ENCODE measurements around the gene CLIC4. TPM values are rescaled to one million over a fixed set of nuclear protein-coding genes. Genes with fewer than 3 reads are reported as not detected.

CLIC4 gene
- total and polyA plus RNA-seq, 9 of the 15 experiments (the other 6 are each of a cell fraction or from before 2014, with no cell fraction given): 16.0 to 67.5 (median 38.4) TPM

GRCh38 chr1:24765308-24765988 is 20.2 kb downstream of the CLIC4 start (continued):
- TF ChIP-seq, protein P1, sequence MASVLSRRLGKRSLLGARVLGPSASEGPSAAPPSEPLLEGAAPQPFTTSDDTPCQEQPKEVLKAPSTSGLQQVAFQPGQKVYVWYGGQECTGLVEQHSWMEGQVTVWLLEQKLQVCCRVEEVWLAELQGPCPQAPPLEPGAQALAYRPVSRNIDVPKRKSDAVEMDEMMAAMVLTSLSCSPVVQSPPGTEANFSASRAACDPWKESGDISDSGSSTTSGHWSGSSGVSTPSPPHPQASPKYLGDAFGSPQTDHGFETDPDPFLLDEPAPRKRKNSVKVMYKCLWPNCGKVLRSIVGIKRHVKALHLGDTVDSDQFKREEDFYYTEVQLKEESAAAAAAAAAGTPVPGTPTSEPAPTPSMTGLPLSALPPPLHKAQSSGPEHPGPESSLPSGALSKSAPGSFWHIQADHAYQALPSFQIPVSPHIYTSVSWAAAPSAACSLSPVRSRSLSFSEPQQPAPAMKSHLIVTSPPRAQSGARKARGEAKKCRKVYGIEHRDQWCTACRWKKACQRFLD (CRISPR knock-in tag; IDR thresholded peaks at IDR 0.05): peak; percentile 85
- TF ChIP-seq ZNF232 (CRISPR knock-in tag; IDR thresholded peaks at IDR 0.05): no peak
- TF ChIP-seq PTTG1 (tag; IDR thresholded peaks at IDR 0.05; ENCODE audit: low read depth): 0 out of 2 replicates have a peak, but pooled peaks have one; percentile 2
- TF ChIP-seq, protein P2, sequence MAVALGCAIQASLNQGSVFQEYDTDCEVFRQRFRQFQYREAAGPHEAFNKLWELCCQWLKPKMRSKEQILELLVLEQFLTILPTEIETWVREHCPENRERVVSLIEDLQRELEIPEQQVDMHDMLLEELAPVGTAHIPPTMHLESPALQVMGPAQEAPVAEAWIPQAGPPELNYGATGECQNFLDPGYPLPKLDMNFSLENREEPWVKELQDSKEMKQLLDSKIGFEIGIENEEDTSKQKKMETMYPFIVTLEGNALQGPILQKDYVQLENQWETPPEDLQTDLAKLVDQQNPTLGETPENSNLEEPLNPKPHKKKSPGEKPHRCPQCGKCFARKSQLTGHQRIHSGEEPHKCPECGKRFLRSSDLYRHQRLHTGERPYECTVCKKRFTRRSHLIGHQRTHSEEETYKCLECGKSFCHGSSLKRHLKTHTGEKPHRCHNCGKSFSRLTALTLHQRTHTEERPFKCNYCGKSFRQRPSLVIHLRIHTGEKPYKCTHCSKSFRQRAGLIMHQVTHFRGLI (CRISPR knock-in tag; IDR thresholded peaks at IDR 0.05): no peak
- TF ChIP-seq RFX5 (IDR thresholded peaks at IDR 0.05; ENCODE audit: low read depth, low read length): no peak
- TF ChIP-seq, protein P3, sequence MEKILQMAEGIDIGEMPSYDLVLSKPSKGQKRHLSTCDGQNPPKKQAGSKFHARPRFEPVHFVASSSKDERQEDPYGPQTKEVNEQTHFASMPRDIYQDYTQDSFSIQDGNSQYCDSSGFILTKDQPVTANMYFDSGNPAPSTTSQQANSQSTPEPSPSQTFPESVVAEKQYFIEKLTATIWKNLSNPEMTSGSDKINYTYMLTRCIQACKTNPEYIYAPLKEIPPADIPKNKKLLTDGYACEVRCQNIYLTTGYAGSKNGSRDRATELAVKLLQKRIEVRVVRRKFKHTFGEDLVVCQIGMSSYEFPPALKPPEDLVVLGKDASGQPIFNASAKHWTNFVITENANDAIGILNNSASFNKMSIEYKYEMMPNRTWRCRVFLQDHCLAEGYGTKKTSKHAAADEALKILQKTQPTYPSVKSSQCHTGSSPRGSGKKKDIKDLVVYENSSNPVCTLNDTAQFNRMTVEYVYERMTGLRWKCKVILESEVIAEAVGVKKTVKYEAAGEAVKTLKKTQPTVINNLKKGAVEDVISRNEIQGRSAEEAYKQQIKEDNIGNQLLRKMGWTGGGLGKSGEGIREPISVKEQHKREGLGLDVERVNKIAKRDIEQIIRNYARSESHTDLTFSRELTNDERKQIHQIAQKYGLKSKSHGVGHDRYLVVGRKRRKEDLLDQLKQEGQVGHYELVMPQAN (IDR thresholded peaks at IDR 0.05; ENCODE audit: borderline replicate concordance): no peak
- TF ChIP-seq ATF4 (CRISPR knock-in tag; IDR thresholded peaks at IDR 0.05): peak; percentile 83
- TF ChIP-seq, protein P4, sequence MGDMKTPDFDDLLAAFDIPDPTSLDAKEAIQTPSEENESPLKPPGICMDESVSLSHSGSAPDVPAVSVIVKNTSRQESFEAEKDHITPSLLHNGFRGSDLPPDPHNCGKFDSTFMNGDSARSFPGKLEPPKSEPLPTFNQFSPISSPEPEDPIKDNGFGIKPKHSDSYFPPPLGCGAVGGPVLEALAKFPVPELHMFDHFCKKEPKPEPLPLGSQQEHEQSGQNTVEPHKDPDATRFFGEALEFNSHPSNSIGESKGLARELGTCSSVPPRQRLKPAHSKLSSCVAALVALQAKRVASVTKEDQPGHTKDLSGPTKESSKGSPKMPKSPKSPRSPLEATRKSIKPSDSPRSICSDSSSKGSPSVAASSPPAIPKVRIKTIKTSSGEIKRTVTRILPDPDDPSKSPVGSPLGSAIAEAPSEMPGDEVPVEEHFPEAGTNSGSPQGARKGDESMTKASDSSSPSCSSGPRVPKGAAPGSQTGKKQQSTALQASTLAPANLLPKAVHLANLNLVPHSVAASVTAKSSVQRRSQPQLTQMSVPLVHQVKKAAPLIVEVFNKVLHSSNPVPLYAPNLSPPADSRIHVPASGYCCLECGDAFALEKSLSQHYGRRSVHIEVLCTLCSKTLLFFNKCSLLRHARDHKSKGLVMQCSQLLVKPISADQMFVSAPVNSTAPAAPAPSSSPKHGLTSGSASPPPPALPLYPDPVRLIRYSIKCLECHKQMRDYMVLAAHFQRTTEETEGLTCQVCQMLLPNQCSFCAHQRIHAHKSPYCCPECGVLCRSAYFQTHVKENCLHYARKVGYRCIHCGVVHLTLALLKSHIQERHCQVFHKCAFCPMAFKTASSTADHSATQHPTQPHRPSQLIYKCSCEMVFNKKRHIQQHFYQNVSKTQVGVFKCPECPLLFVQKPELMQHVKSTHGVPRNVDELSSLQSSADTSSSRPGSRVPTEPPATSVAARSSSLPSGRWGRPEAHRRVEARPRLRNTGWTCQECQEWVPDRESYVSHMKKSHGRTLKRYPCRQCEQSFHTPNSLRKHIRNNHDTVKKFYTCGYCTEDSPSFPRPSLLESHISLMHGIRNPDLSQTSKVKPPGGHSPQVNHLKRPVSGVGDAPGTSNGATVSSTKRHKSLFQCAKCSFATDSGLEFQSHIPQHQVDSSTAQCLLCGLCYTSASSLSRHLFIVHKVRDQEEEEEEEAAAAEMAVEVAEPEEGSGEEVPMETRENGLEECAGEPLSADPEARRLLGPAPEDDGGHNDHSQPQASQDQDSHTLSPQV (IDR thresholded peaks at IDR 0.05): peak; percentile 94
- TF ChIP-seq DACH1 (IDR thresholded peaks at IDR 0.05; ENCODE audit: partially characterized antibody): no peak
- no peak for TF ChIP-seq STAT5A (IDR thresholded peaks at IDR 0.05; ENCODE audit: borderline replicate concordance, low read length)
- TF ChIP-seq MEF2D (tag; conservative IDR thresholded peaks at IDR 0.05; ENCODE audit: low read depth): peak; percentile 55; the same call in 1 of the 2 replicates
- TF ChIP-seq GTF2F1 (IDR thresholded peaks at IDR 0.05; ENCODE audit: low read depth, low read length): no peak
- TF ChIP-seq KDM5B (IDR thresholded peaks at IDR 0.05; ENCODE audit: insufficient replicate concordance, low read depth, low read length): no peak
- TF ChIP-seq ZNF274 (IDR thresholded peaks at IDR 0.05; ENCODE audit: borderline replicate concordance, low read depth, low read length): no peak
- no peak for TF ChIP-seq SRF (CRISPR knock-in tag; IDR thresholded peaks at IDR 0.05)
- no peak for TF ChIP-seq ZNF507 (tag; conservative IDR thresholded peaks at IDR 0.05)
- TF ChIP-seq NEUROD1 (IDR thresholded peaks at IDR 0.05; ENCODE audit: borderline replicate concordance, low read depth, low read length, partially characterized antibody): no peak

Data from K562 (cell line).